ENCODE data around the gene KIF16B. TPM values are rescaled to one million over a fixed set of nuclear protein-coding genes. Genes with fewer than 3 reads are reported as not detected.

The KIF16B gene
- total RNA-seq, 2 experiments from 2014 or later = 7.5 to 8.7 TPM

DNA sequence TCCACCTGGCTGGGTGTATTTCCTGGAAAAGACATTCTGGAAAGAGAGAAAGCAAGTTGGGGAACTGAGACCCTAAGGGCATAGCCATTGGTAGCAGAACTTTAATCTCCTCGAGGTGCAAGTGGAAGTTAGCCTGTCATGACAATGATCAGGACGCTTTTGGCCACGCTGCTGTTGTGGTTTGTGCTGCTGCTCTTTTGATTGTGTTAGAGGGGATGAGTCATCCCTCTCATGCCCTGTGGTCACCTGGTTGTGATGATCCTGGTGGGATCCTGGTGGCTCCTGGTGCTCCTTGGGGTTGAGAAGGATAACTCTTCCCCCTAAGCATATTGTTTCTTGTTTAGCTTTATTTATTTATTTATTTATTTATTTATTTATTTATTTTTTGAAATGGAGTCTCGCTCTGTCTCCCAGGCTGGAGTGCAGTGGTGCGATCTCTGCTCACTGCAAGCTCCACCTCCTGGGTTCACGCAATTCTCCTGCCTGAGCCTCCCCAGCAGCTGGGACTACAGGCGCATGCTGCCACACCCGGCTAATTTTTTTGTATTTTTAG is 350.3 kb downstream of the KIF16B start:
- DNase-seq = no peak
- peaks cover 3% of the 10 kb centered on the region for H3K27me3 Mint-ChIP-seq
- no peak for ATAC-seq
- ChIA-PET CTCF (no interaction called here), POLR2A (interaction anchor here (0.8 kb wide), 1 partner anchor 21 kb away, joined by 6 read pairs; no protein-coding TSS in a partner anchor)
- no peaks in the 10 kb centered on the region for H3K36me3 Mint-ChIP-seq (ENCODE audit: low read depth)
- H3K27ac Mint-ChIP-seq = no peak overlapping the region
- H3K4me1 Mint-ChIP-seq = no peaks in the 10 kb centered on the region
- intact Hi-C loops (cut with DNase I, micrococcal nuclease) = no loop called here
- no peak overlapping the region for H3K4me3 Mint-ChIP-seq
- no peaks in the 10 kb centered on the region for H3K9me3 Mint-ChIP-seq (ENCODE audit: low read depth)

Other genes with a start within 250 kb of the KIF16B start
- gene SNRPB2, start 156.6 kb upstream of the KIF16B start, total RNA-seq = 100 to 1,000 TPM; 122 to 129 TPM
- gene OTOR, start 174.9 kb upstream of the KIF16B start, total RNA-seq = not detected

All from activated CD4-positive, alpha-beta T cell treated with anti-CD3 and anti-CD28 coated beads for 36 hours (primary cell).